ENCODE data around the gene CD27. TPM values are rescaled to one million over a fixed set of nuclear protein-coding genes. Genes with fewer than 3 reads are reported as not detected.

CD27 gene
- total and polyA plus RNA-seq, 2 of the 8 experiments (the other 6 are each of a cell fraction or from before 2014, with no cell fraction given), result 0.28 to 0.39 TPM

DNA sequence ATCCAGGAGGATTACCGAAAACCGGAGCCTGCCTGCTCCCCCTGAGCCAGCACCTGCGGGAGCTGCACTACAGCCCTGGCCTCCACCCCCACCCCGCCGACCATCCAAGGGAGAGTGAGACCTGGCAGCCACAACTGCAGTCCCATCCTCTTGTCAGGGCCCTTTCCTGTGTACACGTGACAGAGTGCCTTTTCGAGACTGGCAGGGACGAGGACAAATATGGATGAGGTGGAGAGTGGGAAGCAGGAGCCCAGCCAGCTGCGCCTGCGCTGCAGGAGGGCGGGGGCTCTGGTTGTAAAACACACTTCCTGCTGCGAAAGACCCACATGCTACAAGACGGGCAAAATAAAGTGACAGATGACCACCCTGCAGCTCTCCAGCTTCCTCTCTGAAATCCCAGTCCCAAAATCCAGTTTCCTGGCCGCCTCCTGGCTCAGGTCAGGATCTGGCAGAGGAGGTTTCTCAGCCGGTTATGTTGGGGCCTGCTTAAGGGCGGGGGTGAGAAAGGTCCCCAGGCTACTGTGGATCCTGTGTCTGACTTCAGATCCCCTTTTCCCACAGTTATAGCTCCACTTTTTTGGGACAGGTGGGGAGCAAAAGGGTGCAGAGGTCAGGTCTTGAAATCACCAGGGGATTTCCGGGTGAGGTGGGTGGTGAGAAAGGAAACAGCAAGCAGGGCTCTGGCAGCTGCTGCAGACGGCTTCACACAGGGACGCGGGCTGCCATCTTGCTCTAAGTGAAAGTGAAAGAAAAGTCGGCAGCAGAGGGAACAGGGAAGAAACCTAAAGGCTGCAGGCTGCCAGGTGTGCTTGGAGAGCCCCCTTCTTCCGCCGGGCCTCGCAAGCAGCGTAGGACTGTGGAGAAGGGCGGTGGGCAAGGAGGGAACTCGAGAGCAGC, 6.8 kb downstream of the CD27 start, which contains the start of gene TAPBPL:
Gene TAPBPL, plus strand, starts transcription at position 695 of the 897 bp plus-strand sequence. CDS start 207 bp downstream, outside the sequence.
- peak within 1 kb of the TSS; percentile 93 for H4K8ac ChIP-seq (ENCODE audit: extremely low read depth, insufficient read depth, low read length)
- H3K14ac ChIP-seq (ENCODE audit: insufficient read length), result no peak within 1 kb of the TSS
- H3K36me3 ChIP-seq (ENCODE audit: control insufficient read depth in 2 of 4, insufficient read depth in 4 of 4, low read length in 3 of 4), result no peaks in the 10 kb centered on the region
- H3K4ac ChIP-seq (replicated peaks; ENCODE audit: insufficient read length, low read depth, low read length), result peak within 1 kb of the TSS; percentile 91
- H2BK5ac ChIP-seq (ENCODE audit: low read depth, low read length), result peak within 1 kb of the TSS; percentile 88
- H3K56ac ChIP-seq (replicated peaks; ENCODE audit: insufficient read length, low read depth, low read length), result peak within 1 kb of the TSS; percentile 3
- no peaks in the 10 kb centered on the region for H3K27me3 ChIP-seq (replicated peaks in 1 of 4; ENCODE audit: control insufficient read depth in 3 of 4, extremely low read depth in 1 of 4, insufficient read depth in 3 of 4, low read length in 3 of 4)
- peak within 1 kb of the TSS; percentile 96 for H3K18ac ChIP-seq (ENCODE audit: extremely low read depth, low read length)
- peak within 1 kb of the TSS; percentile 96 for H4K91ac ChIP-seq (replicated peaks; ENCODE audit: insufficient read length, low read length)
- H4K5ac ChIP-seq (ENCODE audit: insufficient read length, low read depth, low read length), result peak within 1 kb of the TSS; percentile 81
- peak; percentile 13 for FAIRE-seq
- H3K27ac ChIP-seq (ENCODE audit: low read depth, low read length), result peak within 1 kb of the TSS; percentile 78
- H4K20me1 ChIP-seq (replicated peaks in 1 of 2; ENCODE audit: control insufficient read depth in 1 of 2, insufficient read depth in 2 of 2, low read length in 2 of 2), result no peaks in the 10 kb centered on the region
- H2BK12ac ChIP-seq (ENCODE audit: low read depth, low read length), result peak within 1 kb of the TSS; percentile 99
- H3K23me2 ChIP-seq (ENCODE audit: low read depth, low read length), result no peaks in the 10 kb centered on the region; the same call in 1 of the 2 replicates
- peak within 1 kb of the TSS; percentile 93 for H2BK20ac ChIP-seq (ENCODE audit: low read length)
- H3K23ac ChIP-seq (ENCODE audit: insufficient read length), result no peak within 1 kb of the TSS
- H2AFZ ChIP-seq (ENCODE audit: low read length), result no peak within 1 kb of the TSS
- peak within 1 kb of the TSS; percentile 62 to 67 for H3K4me2 ChIP-seq (ENCODE audit: insufficient read depth in 1 of 2, low read depth in 2 of 2, low read length in 2 of 2)
- peaks cover 23 to 36% (median 31%) of the 10 kb centered on the region in 4 experiments for H3K4me1 ChIP-seq (replicated peaks in 1 of 4; ENCODE audit: control insufficient read depth in 3 of 4, insufficient read depth in 4 of 4, low read length in 3 of 4)
- H2BK15ac ChIP-seq (ENCODE audit: low read length), result peak within 1 kb of the TSS; percentile 81; the same call in 1 of the 2 replicates
- no peaks in the 10 kb centered on the region for H3K9me3 ChIP-seq (ENCODE audit: insufficient read depth in 2 of 2, low read depth in 1 of 2, low read length in 1 of 2)
- peak within 1 kb of the TSS in 3 of 4 experiments; percentile 7 to 42 (median 27); a peak in 4 of 8 replicates for H3K4me3 ChIP-seq (ENCODE audit: extremely low read depth in 1 of 4, insufficient read depth in 2 of 4, low read depth in 3 of 4, low read length in 4 of 4)
- H3K79me1 ChIP-seq (ENCODE audit: low read depth, low read length), result no peaks in the 10 kb centered on the region
- H2AK5ac ChIP-seq (ENCODE audit: low read depth, low read length), result peak within 1 kb of the TSS; percentile 66
- H2BK120ac ChIP-seq (replicated peaks; ENCODE audit: low read depth, low read length), result peak within 1 kb of the TSS; percentile 89
- no peaks in the 10 kb centered on the region for H3K79me2 ChIP-seq (ENCODE audit: control insufficient read depth in 1 of 2, insufficient read depth in 2 of 2, low read length in 2 of 2)
- DNase-seq (ENCODE audit: low read depth in 1 of 2, low spot score in 2 of 2), result peak in 1 of 2 experiments; percentile 73
- ChIA-PET CTCF (ENCODE audit: partially characterized antibody) (interaction anchor here (0.9 to 4.4 kb wide), 7 partner anchors 8 to 129 kb away, joined by 3 to 36 read pairs (median 5); no protein-coding TSS in a partner anchor), POLR2A (ENCODE audit: partially characterized antibody) (interaction anchor here (0.7 to 4.9 kb wide), 22 partner anchors 9 to 132 kb away, joined by 3 to 41 read pairs (median 6); partner anchors contain the start of genes CD27, GAPDH, LTBR and MRPL51)
- peak within 1 kb of the TSS in 3 of 4 experiments; percentile 1 to 55 (median 8); a peak in 6 of 7 replicates for H3K9ac ChIP-seq (replicated peaks in 1 of 4; ENCODE audit: extremely low read depth in 1 of 4, low read depth in 3 of 4, low read length in 3 of 4)
- 36% methylated on average over 27 of the region's 27 CpGs; no CpG with 5 or more reads in 1 of the 2 experiments for WGBS, 2 experiments (ENCODE audit: extremely low coverage in 1 of 2, insufficient coverage in 1 of 2, insufficient read length in 1 of 2, insufficient replicate concordance in 2 of 2, low coverage in 1 of 2, low lambda C conversion rate in 2 of 2, missing lambda C conversion rate in 1 of 2)
- TF ChIP-seq, protein P1, sequence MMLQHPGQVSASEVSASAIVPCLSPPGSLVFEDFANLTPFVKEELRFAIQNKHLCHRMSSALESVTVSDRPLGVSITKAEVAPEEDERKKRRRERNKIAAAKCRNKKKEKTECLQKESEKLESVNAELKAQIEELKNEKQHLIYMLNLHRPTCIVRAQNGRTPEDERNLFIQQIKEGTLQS (IDR thresholded peaks at IDR 0.05; ENCODE audit: insufficient read depth, low read depth, low read length), result no peak
- no peak for TF ChIP-seq CHD2 (IDR thresholded peaks at IDR 0.05; ENCODE audit: low read length)
- peak; percentile 50 for TF ChIP-seq RBBP5 (IDR thresholded peaks at IDR 0.05; ENCODE audit: borderline replicate concordance, low read depth, low read length)
- TF ChIP-seq FOSL1 (IDR thresholded peaks at IDR 0.05; ENCODE audit: insufficient read depth, low read depth, low read length), result no peak
- TF ChIP-seq YY1 (IDR thresholded peaks at IDR 0.05; ENCODE audit: low read depth, low read length), result peak; percentile 81
- TF ChIP-seq, protein P2, sequence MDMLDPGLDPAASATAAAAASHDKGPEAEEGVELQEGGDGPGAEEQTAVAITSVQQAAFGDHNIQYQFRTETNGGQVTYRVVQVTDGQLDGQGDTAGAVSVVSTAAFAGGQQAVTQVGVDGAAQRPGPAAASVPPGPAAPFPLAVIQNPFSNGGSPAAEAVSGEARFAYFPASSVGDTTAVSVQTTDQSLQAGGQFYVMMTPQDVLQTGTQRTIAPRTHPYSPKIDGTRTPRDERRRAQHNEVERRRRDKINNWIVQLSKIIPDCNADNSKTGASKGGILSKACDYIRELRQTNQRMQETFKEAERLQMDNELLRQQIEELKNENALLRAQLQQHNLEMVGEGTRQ (IDR thresholded peaks at IDR 0.05; ENCODE audit: low read length), result no peak
- no peak for TF ChIP-seq MAFK (IDR thresholded peaks at IDR 0.05; ENCODE audit: low read depth, low read length)
- TF ChIP-seq CTBP2 (IDR thresholded peaks at IDR 0.05; ENCODE audit: borderline replicate concordance, insufficient read depth, insufficient read length, low read length), result peak; percentile 3
